HFFc6 (cell line): ENCODE results near the gene POMGNT2. TPM values are rescaled to one million over a fixed set of nuclear protein-coding genes. Genes with fewer than 3 reads are reported as not detected.
"Not testable (repeated sequence)": the region's sequence is repeated elsewhere in the genome, so short reads cannot be mapped to it uniquely, and the experiment has no call there.

Experiments
- DNase-seq: peaks from one replicate; pipeline ENCODE4 v3.0.0-alpha.2; 2018
- H3K27ac Mint-ChIP-seq: 2 replicates; pipeline ENCODE4 v1.8.0; 2020; ENCODE audit warnings: mild to moderate bottlenecking, mixed read lengths
- H3K27me3 Mint-ChIP-seq: 2 replicates; pipeline ENCODE4 v1.8.0; 2021; ENCODE audit warnings: mild to moderate bottlenecking, moderate library complexity, mixed read lengths; ENCODE audit not compliant: insufficient read depth
- H3K36me3 Mint-ChIP-seq: 2 replicates; pipeline ENCODE4 v1.8.0; 2021; ENCODE audit warnings: low read depth, mixed read lengths
- H3K4me1 Mint-ChIP-seq: 2 replicates; pipeline ENCODE4 v1.8.0; 2020; ENCODE audit warnings: low read depth, mixed read lengths
- H3K4me3 Mint-ChIP-seq: 2 replicates; pipeline ENCODE4 v1.8.0; 2020; ENCODE audit warnings: mild to moderate bottlenecking, moderate library complexity, mixed read lengths
- H3K9me3 Mint-ChIP-seq: 2 replicates; pipeline ENCODE4 v1.8.0; 2020; ENCODE audit warnings: mild to moderate bottlenecking, mixed read lengths
- CTCF ChIP-seq: fragments of 200-600 bp; sonication (generic); IDR thresholded peaks from 2 replicates; pipeline ENCODE4 v1.5.0; 2021; ENCODE audit warnings: antibody characterized with exemption, mild to moderate bottlenecking
- total RNA-seq, 6 experiments: library from RNA; stranded (reverse); fragmentation: NEBNext Ultra II Directional; extraction: Animal tissue kit (Norgen Biotek cat#: 25700); gene quantifications; 2 replicates in 1 of 6; 3 replicates in 5 of 6; pipeline ENCODE4 v1.2.3, GENCODE V29; 2021

The POMGNT2 gene
- total RNA-seq, 6 experiments from 2014 or later, result 6.7 to 10.4 (median 8.2) TPM

- no peaks in the 10 kb centered on the region; the same call in 1 of the 2 replicates for H3K36me3 Mint-ChIP-seq
- no peak for TF ChIP-seq CTCF
- no peak overlapping the region for H3K4me3 Mint-ChIP-seq
- no peaks in the 10 kb centered on the region for H3K4me1 Mint-ChIP-seq
- H3K27me3 Mint-ChIP-seq, result peaks cover 16% of the 10 kb centered on the region
- H3K27ac Mint-ChIP-seq, result no peak overlapping the region
- DNase-seq, result no peak
- peaks cover 13% of the 10 kb centered on the region; the same call in 1 of the 2 replicates for H3K9me3 Mint-ChIP-seq
Observed at GRCh38 chr3:43048470-43048869, 57.4 kb downstream of the POMGNT2 start.

GRCh38 chr3:43046583-43046982 lies 59.3 kb downstream of the POMGNT2 start:
- no peak overlapping the region for H3K4me3 Mint-ChIP-seq
- H3K9me3 Mint-ChIP-seq, result peaks cover 13% of the 10 kb centered on the region; the same call in 1 of the 2 replicates
- no peak for TF ChIP-seq CTCF
- H3K4me1 Mint-ChIP-seq, result no peaks in the 10 kb centered on the region
- no peak for DNase-seq
- H3K27ac Mint-ChIP-seq, result no peak overlapping the region
- no peaks in the 10 kb centered on the region; the same call in 1 of the 2 replicates for H3K36me3 Mint-ChIP-seq
- H3K27me3 Mint-ChIP-seq, result peaks cover 8% of the 10 kb centered on the region; the same call in 1 of the 2 replicates

- H3K4me3 Mint-ChIP-seq, H3K27me3 Mint-ChIP-seq, H3K36me3 Mint-ChIP-seq, DNase-seq, H3K4me1 Mint-ChIP-seq, H3K9me3 Mint-ChIP-seq, H3K27ac Mint-ChIP-seq: not testable (repeated sequence)
Observed at GRCh38 chr3:43045079-43045478, 60.8 kb downstream of the POMGNT2 start.

GRCh38 chr3:43043793-43044192 lies 62.1 kb downstream of the POMGNT2 start:
- Mint-ChIP-seq H3K9me3 (peaks cover 6% of the 10 kb centered on the region; the same call in 1 of the 2 replicates), H3K27me3 (peaks cover 8% of the 10 kb centered on the region; the same call in 1 of the 2 replicates), H3K4me3 (no peak overlapping the region), H3K36me3 (no peaks in the 10 kb centered on the region; the same call in 1 of the 2 replicates), H3K27ac (no peak overlapping the region), H3K4me1 (no peaks in the 10 kb centered on the region)
- DNase-seq, result no peak
- TF ChIP-seq CTCF, result no peak

GRCh38 chr3:43043071-43043766 lies 62.7 kb downstream of the POMGNT2 start:
- peaks cover 8% of the 10 kb centered on the region for H3K27me3 Mint-ChIP-seq
- no peak overlapping the region for H3K27ac Mint-ChIP-seq
- no peaks in the 10 kb centered on the region for H3K4me1 Mint-ChIP-seq
- TF ChIP-seq CTCF, result no peak
- H3K36me3 Mint-ChIP-seq, result no peaks in the 10 kb centered on the region; the same call in 1 of the 2 replicates
- no peak for DNase-seq
- H3K9me3 Mint-ChIP-seq, result peaks cover 6% of the 10 kb centered on the region; the same call in 1 of the 2 replicates
- H3K4me3 Mint-ChIP-seq, result no peak overlapping the region

- no peak overlapping the region for H3K27ac Mint-ChIP-seq
- H3K9me3 Mint-ChIP-seq, result peaks cover 6% of the 10 kb centered on the region; the same call in 1 of the 2 replicates
Observed at GRCh38 chr3:43041517-43041916, 64.4 kb downstream of the POMGNT2 start.

More at GRCh38 chr3:43041517-43041916, 64.4 kb downstream of the POMGNT2 start:
- DNase-seq, result no peak
- H3K4me3 Mint-ChIP-seq, result no peak overlapping the region
- H3K4me1 Mint-ChIP-seq, result no peaks in the 10 kb centered on the region
- peaks cover 13% of the 10 kb centered on the region for H3K27me3 Mint-ChIP-seq
- H3K36me3 Mint-ChIP-seq, result no peaks in the 10 kb centered on the region; the same call in 1 of the 2 replicates
- TF ChIP-seq CTCF, result no peak
